ENCODE results near the gene LSMEM2.

Gene LSMEM2

GRCh38 chr3:50292159-50293078 lies 13.5 kb downstream of the LSMEM2 start, which contains the start of gene IFRD2:
IFRD2 (minus strand) TSS chr3:50292429; CDS start chr3:50292274, 155 bp downstream.
- peak; percentile 97 to 99 (median 98) for DNase-seq
- intact Hi-C loops (cut with DNase I): loop anchor here (5.0 kb wide), 1 partner anchor 35 kb away; the partner anchor contains the start of gene TUSC2

GRCh38 chr3:50293079-50293801 lies 14.4 kb downstream of the LSMEM2 start:
- intact Hi-C loops (cut with DNase I): loop anchor here (5.0 kb wide), 1 partner anchor 34 kb away; the partner anchor contains the start of gene TUSC2
- no peak for DNase-seq

- DNase-seq: no peak
- intact Hi-C loops (cut with DNase I): loop anchor here (5.0 kb wide), 1 partner anchor 33 kb away; the partner anchor contains the start of gene TUSC2
Observed at GRCh38 chr3:50294089-50294488, 15.2 kb downstream of the LSMEM2 start.

GRCh38 chr3:50294492-50295403 lies 15.9 kb downstream of the LSMEM2 start:
- intact Hi-C loops (cut with DNase I): loop anchor here (5.0 kb wide), 1 partner anchor 33 kb away; the partner anchor contains the start of gene TUSC2
- DNase-seq: no peak

- DNase-seq: peak in 27 of 42 donors; percentile 37 to 86 (median 60)
- intact Hi-C loops (cut with DNase I): no loop called here
Observed at GRCh38 chr3:50295553-50296431, 16.9 kb downstream of the LSMEM2 start.

- intact Hi-C loops (cut with DNase I): no loop called here
- DNase-seq: no peak
Observed at GRCh38 chr3:50296721-50297383, 18.0 kb downstream of the LSMEM2 start.

GRCh38 chr3:50297384-50297775 lies 18.5 kb downstream of the LSMEM2 start:
- intact Hi-C loops (cut with DNase I): no loop called here
- no peak for DNase-seq

GRCh38 chr3:50297896-50298725 lies 19.2 kb downstream of the LSMEM2 start:
- intact Hi-C loops (cut with DNase I): no loop called here
- peak in 2 of 42 donors; percentile 20 for DNase-seq

GRCh38 chr3:50298836-50299637 lies 20.1 kb downstream of the LSMEM2 start, which contains the start of the genes HYAL3 and NAA80:
HYAL3 (minus strand) TSS chr3:50299405; CDS start chr3:50295602, 3,803 bp downstream.
NAA80 (minus strand) TSS chr3:50299405; CDS start chr3:50297463, 1,942 bp downstream.
- intact Hi-C loops (cut with DNase I): no loop called here
- DNase-seq: peak; percentile 98 to 100 (median 100)

- intact Hi-C loops (cut with DNase I): no loop called here
- no peak for DNase-seq
Observed at GRCh38 chr3:50299638-50299928, 20.7 kb downstream of the LSMEM2 start.

- DNase-seq: peak in 19 of 42 donors; percentile 38 to 79 (median 58)
- intact Hi-C loops (cut with DNase I): no loop called here
Observed at GRCh38 chr3:50299929-50300680, 21.2 kb downstream of the LSMEM2 start.

GRCh38 chr3:50300681-50301254 lies 21.9 kb downstream of the LSMEM2 start:
- intact Hi-C loops (cut with DNase I): no loop called here
- no peak for DNase-seq

- no peak for DNase-seq
Observed at GRCh38 chr3:50302095-50303012, 23.5 kb downstream of the LSMEM2 start.

More at GRCh38 chr3:50302095-50303012, 23.5 kb downstream of the LSMEM2 start:
- intact Hi-C loops (cut with DNase I): no loop called here

Measured in head of caudate nucleus (tissue), 42 donors.